GM19467 (cell line): ENCODE measurements around the gene SHB.

Experiments
- ATAC-seq: cut with Tn5 transposase; IDR thresholded peaks from one replicate; pipeline ENCODE4 v1.9.1; 2021; ENCODE audit warnings: mild to moderate bottlenecking, moderate library complexity; ENCODE audit not compliant: unreplicated experiment

SHB gene

DNA sequence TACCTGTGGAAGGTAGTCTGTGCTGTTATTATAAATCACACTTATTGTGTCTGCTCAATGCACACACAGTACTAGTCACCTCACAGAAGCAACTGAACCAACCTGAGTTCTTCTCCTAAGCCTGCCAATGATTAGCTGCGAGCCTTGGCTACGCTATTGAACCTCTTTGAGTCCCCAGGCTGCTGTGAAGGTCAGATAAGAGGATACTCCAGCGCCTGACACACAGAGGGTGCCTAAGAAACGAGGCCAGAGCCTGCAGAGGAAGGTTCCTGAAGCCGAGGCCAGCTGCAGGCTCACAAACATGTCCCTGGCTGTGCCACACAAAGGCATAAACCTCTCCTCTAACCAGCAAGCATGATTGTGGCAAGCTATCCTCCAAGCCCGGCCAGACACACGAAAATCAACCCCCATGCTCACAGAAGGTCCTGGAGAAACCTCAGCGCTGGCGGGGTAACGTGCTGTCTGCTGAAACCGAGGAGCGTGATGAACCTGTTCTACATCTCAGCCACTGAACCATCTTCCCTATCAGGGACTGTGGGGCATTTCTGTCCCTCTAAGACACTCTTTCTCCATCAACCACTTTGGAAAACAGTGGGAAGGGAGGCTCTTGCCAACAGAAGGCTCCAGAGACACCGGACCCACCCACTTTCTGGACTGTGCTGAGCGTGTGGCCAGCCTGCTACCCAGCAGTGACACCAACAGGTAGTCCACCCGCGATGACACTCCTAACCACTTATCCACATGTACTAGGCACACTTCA lies 111.9 kb downstream of the SHB start:
- ATAC-seq = no peak

DNA sequence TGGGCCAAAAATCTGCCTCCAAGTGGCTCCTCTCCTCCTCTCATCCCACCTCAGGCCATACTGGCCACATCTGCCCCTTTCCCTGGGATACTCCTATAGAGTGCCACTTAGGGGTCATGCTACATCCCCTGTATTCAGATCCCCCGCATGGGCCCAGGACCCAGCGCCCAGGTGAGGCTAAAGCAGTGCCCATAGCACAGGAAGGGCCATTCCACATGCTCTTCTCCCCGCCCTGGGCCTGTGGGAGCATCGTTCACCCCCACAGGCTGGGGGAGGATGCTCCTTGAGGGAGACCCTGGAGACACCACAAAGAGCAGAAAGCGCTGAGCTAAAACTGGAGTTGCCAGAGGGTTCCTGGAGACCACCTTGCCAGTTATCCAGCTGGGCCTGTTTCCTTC lies 112.6 kb downstream of the SHB start:
- no peak for ATAC-seq

DNA sequence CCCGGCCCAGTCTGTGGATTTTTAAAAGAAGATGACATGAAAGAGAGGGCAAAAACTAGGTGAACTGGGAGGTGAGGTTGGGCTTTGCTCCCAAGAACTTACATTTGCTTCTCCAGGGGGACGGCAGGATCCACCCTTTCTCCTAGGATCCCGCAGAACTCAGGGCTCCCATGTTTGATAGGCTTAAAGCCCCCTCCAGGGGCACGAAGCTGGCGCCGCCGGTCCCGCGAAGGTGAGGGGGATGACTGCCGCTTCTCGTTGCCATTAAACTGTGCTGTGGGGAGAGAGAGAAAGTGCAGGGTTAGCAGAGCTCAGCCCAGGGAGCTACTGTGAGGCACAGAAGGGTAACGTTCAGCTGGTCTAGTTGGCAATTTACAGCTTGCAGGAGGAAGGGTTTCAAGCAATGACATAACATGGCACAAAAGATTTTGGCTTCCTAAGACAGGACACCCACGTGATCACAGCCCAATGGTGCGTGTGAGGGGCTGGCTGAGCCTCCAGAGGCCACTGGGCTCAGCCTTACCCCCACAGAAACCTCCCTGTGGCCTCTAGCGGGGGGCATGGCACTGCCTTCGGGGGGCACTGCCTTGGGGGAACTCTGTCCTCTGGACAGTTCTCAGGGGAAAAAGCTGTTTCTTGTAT lies 113.1 kb downstream of the SHB start:
- ATAC-seq = no peak

DNA sequence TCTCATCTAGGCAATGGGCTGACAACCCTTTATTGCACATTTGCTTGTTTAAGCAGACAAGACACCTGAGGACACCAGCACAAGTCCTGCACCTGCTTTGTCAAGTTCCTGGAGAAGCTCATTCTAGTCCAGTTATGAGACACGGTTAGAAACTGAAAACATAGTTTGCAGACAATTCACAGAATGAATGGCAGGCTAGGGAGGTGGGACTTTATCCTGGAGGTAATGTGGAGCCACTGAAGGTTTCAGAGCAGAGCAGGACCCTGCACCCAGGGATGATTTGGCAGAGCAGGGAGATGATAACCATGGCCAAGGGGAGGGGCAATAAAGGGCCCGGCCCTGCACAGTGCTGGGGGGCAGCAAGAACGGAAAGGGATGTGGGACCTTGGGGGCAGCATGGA lies 114.4 kb downstream of the SHB start:
- ATAC-seq = no peak

DNA sequence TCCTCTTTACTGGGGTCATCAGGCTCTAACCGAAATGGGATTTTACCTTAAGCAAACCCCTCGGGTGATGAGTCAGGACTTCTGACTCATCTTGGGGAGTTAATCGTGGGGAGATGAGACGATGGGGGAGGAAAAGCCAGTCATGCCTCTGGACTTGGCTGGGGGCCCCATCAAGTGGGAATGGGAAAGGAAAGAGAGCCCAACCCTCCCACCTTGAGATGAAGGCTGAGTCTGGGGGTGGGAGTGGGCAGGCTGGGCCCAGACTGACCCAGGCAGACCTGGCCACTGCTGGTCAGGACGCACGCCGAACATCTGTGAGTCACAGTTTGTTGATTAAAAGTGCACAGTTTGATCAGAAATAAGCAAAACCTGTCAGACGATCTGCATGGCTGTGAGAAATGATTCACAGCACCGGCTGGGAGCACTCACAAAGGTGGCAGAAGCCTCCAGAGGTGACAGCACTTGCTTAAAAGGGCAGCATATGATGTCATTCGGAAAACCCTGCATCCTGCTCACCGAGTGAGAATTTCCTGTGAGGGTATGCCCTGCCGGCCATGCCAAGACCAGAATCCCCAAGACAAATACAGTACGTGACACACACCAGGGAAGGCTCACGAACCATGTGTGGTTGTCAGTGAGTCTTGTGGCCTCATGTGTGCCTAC lies 115.1 kb downstream of the SHB start:
- ATAC-seq = peak; percentile 56

DNA sequence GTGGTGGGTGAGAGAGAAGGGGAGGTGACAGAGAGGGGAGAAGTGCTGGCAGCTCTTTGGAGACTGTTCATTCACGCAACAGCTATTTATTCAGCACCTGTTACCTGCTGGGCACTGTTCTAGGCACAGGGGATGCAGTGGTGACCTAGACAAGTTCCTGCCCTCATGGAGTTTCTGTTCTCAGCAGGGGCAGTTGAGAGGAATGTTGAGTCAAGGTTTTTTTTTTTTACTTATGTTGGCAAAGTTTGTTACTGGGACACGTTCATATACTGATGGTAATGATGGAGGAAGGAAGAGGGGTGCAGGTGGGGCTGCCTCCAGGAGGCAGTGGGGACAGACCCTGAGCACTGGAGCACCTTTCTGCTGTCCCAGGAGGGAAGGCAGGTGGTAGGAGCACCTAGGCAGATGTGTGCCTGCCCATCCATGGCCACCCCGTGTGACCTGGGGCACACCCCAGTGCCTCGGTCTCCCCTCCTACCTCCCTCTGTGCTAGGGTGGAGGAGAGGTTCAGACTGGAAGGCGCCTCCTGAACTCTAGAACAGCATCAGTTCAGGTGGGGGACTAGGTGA lies 115.7 kb downstream of the SHB start:
- no peak for ATAC-seq

DNA sequence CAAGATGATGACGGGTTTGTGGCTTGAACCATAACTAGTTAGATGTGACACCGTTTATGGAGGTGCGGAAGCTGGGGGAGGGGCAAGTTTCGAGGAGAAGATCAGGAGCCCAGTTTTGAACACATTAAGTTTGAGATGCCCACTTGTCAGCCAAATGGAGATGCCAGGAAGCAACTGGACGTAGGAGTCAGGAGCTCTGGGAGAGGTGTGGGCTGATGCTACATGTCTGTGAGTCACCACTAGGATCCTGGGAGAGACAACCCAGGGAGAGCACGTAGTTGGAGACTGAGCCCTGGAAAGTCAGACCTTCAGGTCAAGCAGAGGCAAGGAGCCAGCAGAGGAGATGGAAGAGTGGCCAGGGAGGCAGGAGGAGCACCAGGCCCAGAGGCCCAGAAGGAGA lies 116.3 kb downstream of the SHB start:
- no peak for ATAC-seq

DNA sequence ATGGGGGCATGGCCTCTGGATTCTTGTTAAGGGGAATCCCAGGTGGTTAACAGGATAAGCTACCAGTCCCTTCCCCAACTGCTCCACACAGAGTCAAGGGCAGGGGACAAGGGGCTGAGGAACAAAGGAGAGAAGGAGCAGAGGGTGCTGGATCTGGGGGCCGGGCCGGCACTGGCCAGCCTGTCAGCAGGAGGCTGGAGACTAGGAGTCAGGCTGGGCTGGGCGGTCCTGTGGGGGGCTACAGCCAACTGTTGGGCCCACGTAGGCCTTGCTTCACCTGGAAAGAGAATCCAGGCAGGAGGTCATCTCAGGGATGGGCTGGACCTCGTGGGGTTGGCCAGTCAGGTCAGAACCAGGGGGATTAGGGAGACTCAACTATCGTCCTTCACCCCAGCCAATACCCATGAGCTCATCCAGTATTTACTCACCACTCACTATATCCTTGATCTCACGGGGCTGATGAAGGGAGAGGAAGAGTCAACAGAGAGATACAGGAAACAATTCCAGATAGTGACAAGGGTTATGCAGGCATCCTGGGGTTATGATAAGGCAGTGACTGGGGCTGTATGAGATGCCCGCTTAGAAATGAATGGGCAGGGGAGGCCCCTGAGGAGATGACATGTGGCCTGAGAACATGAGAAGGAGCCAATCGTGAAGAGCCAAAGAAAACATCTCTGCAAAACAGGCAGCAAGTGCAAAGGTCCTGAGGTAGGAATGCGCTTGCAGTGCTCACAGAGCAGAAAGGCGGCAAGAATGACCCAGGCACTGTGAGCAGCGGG lies 117.2 kb downstream of the SHB start:
- ATAC-seq = no peak

DNA sequence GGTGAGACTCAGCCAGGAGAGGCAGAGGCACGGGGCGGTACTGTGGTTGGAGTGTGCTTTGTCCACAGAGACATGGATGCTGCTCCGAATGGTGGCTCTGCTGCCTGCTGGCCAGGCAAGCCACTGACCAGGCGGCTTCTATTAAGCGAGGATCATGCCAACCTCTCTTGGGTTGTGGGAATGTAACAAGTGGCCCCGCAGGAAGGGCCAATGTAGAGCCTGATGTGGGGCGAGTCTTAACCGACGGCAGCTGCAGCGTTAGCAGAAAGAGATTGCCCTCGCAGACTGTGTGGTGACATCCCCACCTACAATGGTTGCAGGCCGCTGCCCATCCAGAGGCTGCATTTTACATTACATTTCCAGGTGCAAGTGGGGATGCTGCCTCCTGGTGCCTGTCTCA lies 118.5 kb downstream of the SHB start:
- no peak for ATAC-seq

DNA sequence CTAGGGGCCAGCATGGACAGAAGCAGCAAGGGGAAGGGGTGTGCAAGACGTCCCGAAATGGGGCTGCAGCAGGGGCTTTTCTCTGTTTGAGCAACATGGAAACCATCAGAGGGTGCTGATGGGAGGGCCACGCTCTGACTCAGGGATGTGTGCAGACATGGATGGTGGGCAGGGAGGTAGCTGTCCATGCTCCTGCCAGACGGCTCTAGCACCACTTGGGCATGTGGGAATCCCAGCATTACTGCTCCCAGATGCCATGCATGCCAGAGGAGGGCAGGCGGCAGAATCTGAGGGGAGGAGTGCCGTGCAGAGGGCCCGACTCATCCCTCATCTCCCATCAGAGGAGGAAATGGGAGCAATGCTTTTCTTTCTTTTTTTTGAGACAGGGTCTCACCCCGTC lies 119.5 kb downstream of the SHB start:
- no peak for ATAC-seq

DNA sequence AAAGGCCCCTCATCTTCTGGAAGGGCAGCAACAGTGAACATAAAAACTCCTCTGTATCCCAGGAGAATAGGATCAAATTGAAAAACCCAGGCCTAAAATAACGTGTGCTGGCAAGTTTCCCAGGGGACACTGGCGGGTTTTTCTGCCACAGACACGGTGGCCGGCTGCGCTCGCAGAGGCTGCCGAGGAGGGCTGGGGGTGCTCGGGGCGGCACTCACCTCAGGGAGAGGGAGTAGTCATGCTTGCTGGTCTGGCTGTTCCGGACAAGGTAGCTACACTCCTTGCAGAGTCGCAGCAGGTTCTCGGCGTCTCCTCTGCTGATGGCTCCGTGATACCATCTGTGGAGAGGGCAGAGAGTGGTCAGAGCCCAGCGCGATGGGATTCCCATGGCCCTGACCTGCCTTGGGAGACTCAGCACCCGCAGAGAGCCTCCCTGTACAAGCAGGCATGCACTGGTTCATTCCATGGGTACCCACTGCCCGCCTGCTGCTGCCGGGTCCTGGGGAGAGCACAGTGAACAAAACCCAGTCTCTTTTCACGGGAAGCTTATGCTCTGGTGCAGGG lies 120.5 kb downstream of the SHB start:
- ATAC-seq = no peak

DNA sequence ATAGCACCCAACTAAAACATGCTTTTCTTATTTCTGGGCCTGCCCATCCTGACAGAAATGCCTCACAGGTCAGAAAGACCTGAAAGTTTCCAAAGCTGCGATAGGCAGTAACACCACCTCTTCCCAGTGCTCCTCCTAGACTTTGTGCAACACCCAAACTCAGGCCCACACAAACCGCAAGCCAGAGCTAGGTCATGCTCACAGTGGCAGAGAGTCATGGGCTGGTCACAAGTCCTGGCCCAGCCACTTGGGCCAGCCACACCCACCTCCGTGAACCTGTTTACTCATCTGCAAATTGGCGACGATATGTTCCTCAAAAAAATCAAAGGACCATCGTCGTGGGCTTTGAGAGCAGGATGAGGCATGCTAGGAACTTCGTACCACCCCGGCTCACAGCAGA lies 121.0 kb downstream of the SHB start:
- ATAC-seq = no peak

DNA sequence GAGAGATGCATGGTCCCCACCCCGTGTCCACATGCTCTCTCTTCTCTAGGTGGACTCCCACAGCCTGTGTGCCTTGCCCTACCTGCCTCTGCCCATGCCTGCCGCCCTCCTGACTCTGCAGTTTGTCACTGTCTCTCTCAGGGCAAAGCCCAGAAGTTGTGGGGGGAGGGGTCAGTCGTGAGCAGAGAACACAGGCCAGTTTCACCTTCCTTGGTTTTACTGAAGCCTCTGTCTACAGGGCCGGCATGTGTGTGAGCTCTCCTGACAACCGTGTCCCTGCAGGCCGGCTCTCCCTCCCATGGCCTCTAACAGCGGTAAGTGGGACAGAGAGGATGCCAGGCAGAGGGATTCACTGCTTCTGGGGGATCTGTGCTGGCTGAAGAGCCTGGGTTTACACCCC lies 121.6 kb downstream of the SHB start:
- no peak for ATAC-seq

DNA sequence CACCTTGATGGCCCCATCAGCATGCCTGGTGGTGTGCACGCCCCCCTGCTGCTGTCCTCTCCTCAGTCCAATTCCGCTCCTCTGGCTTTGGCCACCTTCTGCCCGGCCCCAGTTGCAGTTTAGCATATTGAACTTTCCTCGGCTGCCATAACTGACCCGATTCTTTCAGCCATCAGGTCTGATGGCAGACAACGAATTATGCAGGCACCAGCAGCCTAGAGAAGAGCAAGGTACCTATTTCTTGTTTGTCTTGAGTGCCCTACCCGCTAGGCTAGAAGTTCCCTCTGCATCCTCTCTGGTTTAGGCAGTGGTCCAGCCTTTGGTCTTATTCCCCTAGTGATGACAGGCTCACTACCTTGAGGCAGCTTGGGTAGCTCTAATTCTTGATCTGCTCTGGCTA lies 122.1 kb downstream of the SHB start:
- ATAC-seq = no peak

DNA sequence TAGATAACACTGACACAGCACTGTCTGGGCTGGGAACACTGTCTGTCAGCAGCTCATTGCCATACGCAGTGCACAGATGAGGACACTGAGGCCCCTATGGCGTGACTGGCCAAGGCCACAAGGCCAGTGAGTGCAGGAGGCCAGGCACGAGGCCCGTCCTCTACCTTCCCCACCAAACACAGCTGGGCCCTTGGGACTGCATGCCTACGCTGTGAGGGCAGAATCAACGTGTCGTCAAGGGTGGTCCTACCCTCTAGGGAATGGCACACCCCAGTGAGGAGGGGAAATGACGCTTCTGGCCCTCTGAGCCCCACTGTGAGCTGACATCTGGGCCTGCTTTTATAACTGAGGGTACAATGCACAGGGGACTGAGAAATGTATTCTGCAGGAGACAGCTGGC lies 123.0 kb downstream of the SHB start:
- ATAC-seq = no peak

DNA sequence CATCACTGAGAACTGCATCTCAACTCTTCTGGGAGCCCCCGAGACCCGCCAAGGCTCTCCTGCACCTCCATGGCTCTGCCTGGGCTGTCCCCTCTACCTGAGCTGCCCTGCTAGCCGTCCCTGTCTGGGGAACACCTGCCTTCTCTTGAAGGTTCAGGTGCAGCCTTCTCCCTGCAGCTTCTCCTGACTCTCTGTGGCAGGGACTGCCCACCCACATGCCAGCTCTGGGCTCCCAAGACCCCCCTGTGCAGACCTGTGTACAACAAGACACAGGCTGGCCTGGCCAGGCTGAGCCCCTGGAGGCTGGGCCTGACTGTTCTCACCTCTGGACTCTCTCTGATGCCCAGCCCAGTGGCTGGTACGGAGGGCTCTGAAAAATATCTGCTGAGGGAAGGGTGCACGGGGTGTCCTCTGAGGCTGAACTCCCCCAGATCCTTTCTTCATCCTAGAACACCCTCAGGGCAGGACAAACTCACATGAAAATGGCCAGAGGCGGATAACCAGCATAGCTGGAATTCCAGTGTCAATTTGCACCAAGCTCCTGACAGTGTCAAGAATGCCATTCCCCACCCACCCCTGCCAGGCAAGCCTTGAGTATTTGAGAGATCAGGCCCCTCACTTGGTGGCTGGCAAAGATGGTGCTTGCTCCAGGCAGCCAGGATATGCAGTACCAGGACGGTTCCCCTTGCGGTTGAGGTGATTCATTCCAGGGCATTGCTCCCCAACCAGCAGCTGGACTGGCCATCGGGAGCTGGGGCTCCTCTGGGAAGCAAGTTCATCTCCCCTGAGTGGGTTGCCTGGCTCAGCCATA lies 124.2 kb downstream of the SHB start:
- ATAC-seq = no peak

DNA sequence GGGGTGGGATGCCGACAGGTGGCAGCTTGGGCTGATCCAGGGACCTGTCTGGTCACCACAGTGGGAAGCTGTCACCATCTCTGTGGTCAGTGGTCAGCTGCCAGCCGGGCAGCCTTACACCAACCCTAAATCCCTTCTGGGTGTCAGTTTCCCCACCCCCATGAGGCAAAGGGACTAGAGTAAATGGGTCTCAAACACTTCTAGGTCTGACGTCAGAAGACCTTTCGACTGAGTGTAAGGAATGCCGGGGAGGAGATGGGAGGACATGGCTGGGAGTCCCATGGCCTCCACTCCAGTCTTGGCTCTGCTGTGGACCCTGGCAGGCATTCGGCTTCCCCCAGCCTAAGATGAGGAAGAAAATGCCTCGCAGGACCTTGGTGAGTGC lies 124.8 kb downstream of the SHB start:
- no peak for ATAC-seq

DNA sequence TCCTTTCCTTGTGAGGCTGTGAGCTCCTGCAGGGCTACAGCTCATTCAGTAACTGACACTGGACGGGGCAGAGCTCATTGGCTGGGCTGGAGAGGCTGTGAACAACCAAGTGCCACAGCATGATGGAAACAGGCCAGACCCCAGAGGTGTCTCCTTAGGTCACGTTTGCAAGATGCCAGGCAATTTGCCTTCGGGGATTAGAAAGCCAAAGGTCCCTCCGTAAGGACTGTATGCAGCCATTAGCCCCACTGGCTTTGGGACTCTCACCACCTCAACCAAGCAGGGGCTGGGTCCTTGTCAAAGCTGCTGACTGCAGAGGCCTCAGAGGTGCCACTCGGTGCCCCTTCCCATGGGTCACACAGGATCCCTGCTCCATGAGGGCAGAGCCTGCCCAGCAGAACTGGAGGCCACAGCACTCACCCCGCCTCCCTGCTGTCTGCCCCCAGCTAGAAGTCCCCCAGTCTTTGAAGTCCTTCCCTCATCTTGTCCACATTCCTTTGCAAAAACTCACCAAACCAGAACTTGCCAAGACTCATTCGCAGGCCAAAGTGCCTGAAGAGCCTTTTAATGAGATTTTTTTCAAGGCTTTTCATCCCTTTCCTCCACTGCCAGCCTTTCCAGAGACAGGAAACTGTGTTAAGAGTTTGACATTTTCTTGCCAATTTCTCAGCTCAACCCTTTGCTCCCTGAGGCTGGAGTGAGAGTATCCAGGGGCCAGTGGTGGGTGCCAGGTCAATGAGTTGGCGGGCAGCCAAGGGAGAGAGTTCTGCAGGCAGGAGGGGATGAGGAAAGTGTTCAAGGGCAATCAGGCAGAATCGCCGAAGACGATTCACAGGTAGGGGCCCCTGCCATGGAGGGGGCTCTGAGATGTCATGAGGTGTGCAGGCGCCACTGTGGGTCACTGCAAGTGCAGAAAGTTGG lies 125.4 kb downstream of the SHB start:
- ATAC-seq = no peak
